Measurements from ENCODE around the gene SLC4A4. TPM values are rescaled to one million over a fixed set of nuclear protein-coding genes. Genes with fewer than 3 reads are reported as not detected.

The SLC4A4 gene
- polyA plus RNA-seq, 1 donor, result 11.2 TPM

DNA sequence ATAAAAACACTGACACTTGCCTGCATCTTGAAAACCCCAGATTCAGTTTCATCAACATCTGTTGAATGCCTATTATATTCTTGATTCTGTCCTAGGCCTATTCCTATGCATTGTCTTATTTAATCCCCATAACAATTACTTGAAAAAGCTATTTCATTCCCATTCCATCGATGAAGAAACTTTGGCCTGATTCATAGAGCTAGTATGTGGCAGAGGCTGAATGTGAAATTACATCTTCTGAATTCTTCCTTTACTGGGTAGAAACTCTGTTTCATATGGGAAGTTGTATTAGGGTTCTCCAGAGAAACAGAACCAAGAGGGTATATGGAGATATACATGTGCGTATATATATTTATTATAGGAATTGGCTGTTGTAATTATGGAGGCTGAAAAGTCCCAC, 35.0 kb upstream of the SLC4A4 start:
- no peak for DNase-seq
- WGBS (ENCODE audit: insufficient coverage, low lambda C conversion rate), result no CpG with 5 or more reads among the region's 2 CpGs
- no peaks in the 10 kb centered on the region for H3K27me3 ChIP-seq (ENCODE audit: control insufficient read depth, insufficient read depth, low read length)
- no peak overlapping the region for H3K4me3 ChIP-seq (ENCODE audit: low read length)
- H3K36me3 ChIP-seq (ENCODE audit: control insufficient read depth, insufficient read depth, low read length), result no peaks in the 10 kb centered on the region
- peaks cover 3% of the 10 kb centered on the region for H3K4me1 ChIP-seq (ENCODE audit: control insufficient read depth, insufficient read depth, low read length)
- no peak overlapping the region for H3K27ac ChIP-seq (ENCODE audit: low read length)
- H3K9me3 ChIP-seq (ENCODE audit: control insufficient read depth, low read depth, low read length), result no peaks in the 10 kb centered on the region

DNA sequence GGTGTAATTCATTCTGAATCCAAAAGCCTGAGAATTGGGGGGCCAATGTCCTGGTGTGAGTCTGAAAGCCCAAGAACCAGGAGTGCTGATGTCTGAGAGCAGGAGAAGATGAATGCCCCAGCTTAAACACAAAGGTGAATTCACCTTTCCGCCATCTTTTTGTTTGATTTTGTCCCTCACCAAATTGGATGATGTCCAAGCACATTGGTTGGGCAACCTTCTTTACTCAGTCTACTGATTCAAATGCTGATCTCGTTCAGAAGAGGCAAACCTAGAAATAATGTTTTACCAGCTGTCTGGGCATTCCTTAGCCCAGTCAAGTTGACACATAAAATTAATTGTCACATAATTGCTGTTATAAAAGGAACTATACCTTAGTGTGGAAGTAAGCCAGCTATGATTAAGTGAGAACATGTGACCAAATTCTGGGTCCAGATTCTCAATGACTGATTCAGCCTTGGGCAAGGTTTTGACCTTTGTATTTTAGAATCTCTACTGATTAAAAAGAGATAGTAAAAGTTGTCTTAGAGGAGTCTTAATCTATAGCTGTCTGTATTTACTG, 34.5 kb upstream of the SLC4A4 start:
- peak; percentile 33 to 59 for DNase-seq
- Histone ChIP-seq H3K27ac (ENCODE audit: low read length) (no peak overlapping the region), H3K27me3 (ENCODE audit: control insufficient read depth, insufficient read depth, low read length) (no peaks in the 10 kb centered on the region), H3K36me3 (ENCODE audit: control insufficient read depth, insufficient read depth, low read length) (no peaks in the 10 kb centered on the region), H3K4me3 (ENCODE audit: low read length) (no peak overlapping the region), H3K4me1 (ENCODE audit: control insufficient read depth, insufficient read depth, low read length) (peaks cover 3% of the 10 kb centered on the region), H3K9me3 (ENCODE audit: control insufficient read depth, low read depth, low read length) (no peaks in the 10 kb centered on the region)
- no CpG with 5 or more reads among the region's 2 CpGs for WGBS (ENCODE audit: insufficient coverage, low lambda C conversion rate)

DNA sequence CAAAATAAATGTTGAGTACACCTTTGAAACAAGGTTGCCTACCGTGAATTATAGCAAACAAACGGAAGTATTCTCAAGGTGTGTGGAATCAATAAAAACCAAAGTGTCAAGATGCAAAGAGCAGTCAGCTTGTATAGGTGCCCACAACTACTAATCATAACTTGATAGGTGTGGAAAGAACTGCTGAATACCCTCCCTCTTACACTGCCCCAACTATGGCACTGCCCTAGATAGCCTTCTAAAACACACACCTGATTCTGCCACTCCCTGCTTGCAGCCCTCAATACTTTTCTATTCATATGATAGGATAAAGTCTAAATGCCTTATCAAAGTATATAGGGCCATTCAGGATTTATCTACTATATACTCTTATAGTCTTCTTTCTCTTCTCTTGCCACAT, 31.1 kb upstream of the SLC4A4 start:
- no peaks in the 10 kb centered on the region for H3K36me3 ChIP-seq (ENCODE audit: control insufficient read depth, insufficient read depth, low read length)
- H3K27ac ChIP-seq (ENCODE audit: low read length), result no peak overlapping the region
- peaks cover 4% of the 10 kb centered on the region for H3K9me3 ChIP-seq (ENCODE audit: control insufficient read depth, low read depth, low read length)
- no peaks in the 10 kb centered on the region for H3K27me3 ChIP-seq (ENCODE audit: control insufficient read depth, insufficient read depth, low read length)
- no peak for DNase-seq
- WGBS (ENCODE audit: insufficient coverage, low lambda C conversion rate), result 100% methylated on average over 1 of the region's 2 CpGs
- no peak overlapping the region for H3K4me3 ChIP-seq (ENCODE audit: low read length)
- peaks cover 3% of the 10 kb centered on the region for H3K4me1 ChIP-seq (ENCODE audit: control insufficient read depth, insufficient read depth, low read length)

DNA sequence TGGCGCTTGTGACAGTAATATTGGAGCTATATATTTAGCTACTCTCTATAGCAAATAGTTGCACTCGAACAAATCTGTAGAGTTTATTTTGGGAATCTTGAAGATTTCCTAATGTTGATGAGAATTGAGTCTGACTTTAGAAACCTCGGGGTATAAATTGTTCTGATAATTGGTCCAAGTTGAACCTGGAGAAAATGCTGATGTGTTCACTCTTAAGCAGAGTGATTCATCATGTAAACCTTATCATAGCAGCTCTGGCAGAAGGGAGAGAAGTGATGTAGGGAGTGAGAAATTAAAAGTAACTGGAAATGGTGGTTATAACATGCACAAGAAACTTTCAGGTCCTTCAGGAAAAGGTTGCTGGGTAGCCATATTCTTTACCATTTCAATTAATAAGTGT, 16.4 kb upstream of the SLC4A4 start:
- Histone ChIP-seq H3K4me1 (ENCODE audit: control insufficient read depth, insufficient read depth, low read length) (peaks cover 3% of the 10 kb centered on the region), H3K27ac (ENCODE audit: low read length) (no peak overlapping the region), H3K9me3 (ENCODE audit: control insufficient read depth, low read depth, low read length) (no peaks in the 10 kb centered on the region), H3K27me3 (ENCODE audit: control insufficient read depth, insufficient read depth, low read length) (no peaks in the 10 kb centered on the region), H3K4me3 (ENCODE audit: low read length) (no peak overlapping the region), H3K36me3 (ENCODE audit: control insufficient read depth, insufficient read depth, low read length) (no peaks in the 10 kb centered on the region)
- no peak for DNase-seq
- WGBS (ENCODE audit: insufficient coverage, low lambda C conversion rate), result no CpG with 5 or more reads among the region's 3 CpGs

DNA sequence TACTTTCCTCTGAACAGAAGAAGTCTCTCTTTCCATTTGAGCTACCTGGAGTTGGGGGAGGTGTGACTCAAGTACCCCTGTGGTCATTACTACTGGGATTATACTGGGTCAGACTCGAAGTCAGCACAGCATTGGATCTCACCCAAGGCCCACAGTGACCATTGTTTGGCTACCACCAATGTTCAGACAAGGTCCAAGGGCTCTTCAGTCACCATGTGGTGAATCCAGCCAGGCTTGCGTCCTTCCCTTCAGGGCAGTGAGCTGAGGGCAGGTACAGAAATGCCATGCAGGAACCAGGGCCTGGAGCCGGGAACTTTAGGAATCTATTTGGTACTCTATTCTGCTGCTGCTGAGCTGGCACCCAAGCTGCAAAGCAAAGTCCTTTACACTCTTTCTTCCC, 5.5 kb upstream of the SLC4A4 start:
- no peaks in the 10 kb centered on the region for H3K27me3 ChIP-seq (ENCODE audit: control insufficient read depth, insufficient read depth, low read length)
- DNase-seq, result no peak
- H3K4me3 ChIP-seq (ENCODE audit: low read length), result no peak overlapping the region
- no peaks in the 10 kb centered on the region for H3K36me3 ChIP-seq (ENCODE audit: control insufficient read depth, insufficient read depth, low read length)
- 100% methylated on average over 1 of the region's 3 CpGs for WGBS (ENCODE audit: insufficient coverage, low lambda C conversion rate)
- no peaks in the 10 kb centered on the region for H3K4me1 ChIP-seq (ENCODE audit: control insufficient read depth, insufficient read depth, low read length)
- H3K27ac ChIP-seq (ENCODE audit: low read length), result no peak overlapping the region
- peaks cover 10% of the 10 kb centered on the region for H3K9me3 ChIP-seq (ENCODE audit: control insufficient read depth, low read depth, low read length)

DNA sequence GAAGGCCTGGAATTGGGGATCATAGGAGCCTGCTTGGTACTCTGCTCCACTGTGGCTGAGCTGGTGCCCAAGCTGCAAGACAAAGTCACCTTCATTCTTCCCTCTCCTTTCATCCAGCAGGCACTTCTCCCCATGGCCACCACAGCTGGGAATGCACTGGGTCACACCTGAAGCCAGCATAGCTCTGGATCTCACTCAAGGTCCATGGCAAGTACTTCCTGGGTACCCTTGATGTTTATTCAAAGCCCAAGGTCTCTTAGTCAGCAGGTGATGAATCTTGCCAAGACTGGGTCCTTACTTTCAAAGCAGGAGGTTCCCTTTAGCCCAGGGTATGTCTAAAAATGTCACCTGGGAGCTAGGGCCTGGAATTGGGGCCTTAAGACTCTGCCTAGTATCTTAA, 4.9 kb upstream of the SLC4A4 start:
- Histone ChIP-seq H3K4me3 (ENCODE audit: low read length) (no peak overlapping the region), H3K9me3 (ENCODE audit: control insufficient read depth, low read depth, low read length) (peaks cover 10% of the 10 kb centered on the region), H3K4me1 (ENCODE audit: control insufficient read depth, insufficient read depth, low read length) (no peaks in the 10 kb centered on the region), H3K27me3 (ENCODE audit: control insufficient read depth, insufficient read depth, low read length) (no peaks in the 10 kb centered on the region), H3K27ac (ENCODE audit: low read length) (no peak overlapping the region), H3K36me3 (ENCODE audit: control insufficient read depth, insufficient read depth, low read length) (no peaks in the 10 kb centered on the region)
- no peak for DNase-seq

DNA sequence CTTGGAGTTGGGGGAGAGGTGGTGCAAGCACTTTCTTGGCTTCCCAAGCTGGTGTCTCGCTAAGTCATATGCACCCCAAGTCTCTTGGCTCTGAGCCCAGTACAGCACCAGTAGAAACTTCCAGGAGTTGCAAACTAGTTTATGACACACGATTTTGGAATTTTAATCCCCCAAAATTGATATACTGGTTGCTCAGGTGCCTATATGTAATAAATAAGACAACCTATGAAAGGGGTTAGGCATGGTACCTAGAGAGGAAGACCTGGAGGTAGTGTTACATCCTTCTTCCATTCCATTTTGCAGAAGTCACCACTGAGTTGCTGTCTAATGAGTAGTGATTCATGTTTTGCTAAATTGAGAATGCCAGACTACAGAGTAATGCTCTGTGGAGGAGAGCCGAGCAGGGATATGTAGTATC, 4.3 kb upstream of the SLC4A4 start:
- Histone ChIP-seq H3K4me3 (ENCODE audit: low read length) (no peak overlapping the region), H3K27ac (ENCODE audit: low read length) (no peak overlapping the region), H3K9me3 (ENCODE audit: control insufficient read depth, low read depth, low read length) (peaks cover 10% of the 10 kb centered on the region), H3K4me1 (ENCODE audit: control insufficient read depth, insufficient read depth, low read length) (no peaks in the 10 kb centered on the region), H3K27me3 (ENCODE audit: control insufficient read depth, insufficient read depth, low read length) (no peaks in the 10 kb centered on the region), H3K36me3 (ENCODE audit: control insufficient read depth, insufficient read depth, low read length) (no peaks in the 10 kb centered on the region)
- DNase-seq, result no peak
- WGBS (ENCODE audit: insufficient coverage, low lambda C conversion rate), result 86% methylated on average over 1 of the region's 3 CpGs

DNA sequence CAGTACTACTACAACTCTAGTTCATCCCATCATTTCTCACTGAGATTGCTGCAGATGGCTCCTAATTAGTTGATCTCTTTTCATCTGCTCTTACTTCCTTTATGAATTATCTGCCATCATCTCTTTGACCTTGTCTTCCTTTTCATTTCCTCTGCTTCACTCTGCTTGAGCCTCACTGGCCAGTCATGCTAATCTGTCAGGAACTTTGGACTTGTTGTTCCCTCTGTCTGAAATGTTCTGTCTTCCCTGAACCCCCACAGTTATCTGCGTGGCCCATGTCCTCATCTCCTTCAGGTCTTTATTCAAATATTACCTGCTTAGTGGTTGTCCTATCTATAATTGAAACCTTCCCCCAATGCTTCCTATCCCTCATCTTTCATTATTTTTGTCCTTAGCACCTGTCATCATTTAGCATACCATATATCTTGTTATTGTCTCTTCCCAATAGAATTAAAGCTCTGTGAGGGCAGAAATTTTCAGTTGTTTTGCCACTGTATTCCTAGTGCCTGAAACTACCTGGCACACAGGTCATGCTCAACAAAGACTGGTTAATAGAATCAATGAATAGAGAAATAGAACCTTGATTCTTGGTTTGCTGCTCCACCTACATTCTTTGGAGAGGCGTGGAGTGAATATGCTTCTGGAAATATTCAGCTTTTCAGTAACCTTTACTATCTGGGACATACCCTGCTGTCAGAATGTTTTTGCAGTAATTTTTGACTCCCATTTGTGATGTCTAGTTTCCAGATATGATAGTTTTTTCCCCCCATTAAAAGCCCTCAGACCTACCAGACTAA, 5.0 kb downstream of the SLC4A4 start:
- H3K36me3 ChIP-seq (ENCODE audit: control insufficient read depth, insufficient read depth, low read length), result no peaks in the 10 kb centered on the region
- DNase-seq, result peak; percentile 18 to 54
- no peak overlapping the region for H3K4me3 ChIP-seq (ENCODE audit: low read length)
- 40% methylated on average over 1 of the region's 2 CpGs for WGBS (ENCODE audit: insufficient coverage, low lambda C conversion rate)
- no peaks in the 10 kb centered on the region for H3K27me3 ChIP-seq (ENCODE audit: control insufficient read depth, insufficient read depth, low read length)
- H3K27ac ChIP-seq (ENCODE audit: low read length), result peak overlapping the region; percentile 23
- peaks cover 6% of the 10 kb centered on the region for H3K4me1 ChIP-seq (ENCODE audit: control insufficient read depth, insufficient read depth, low read length)
- H3K9me3 ChIP-seq (ENCODE audit: control insufficient read depth, low read depth, low read length), result no peaks in the 10 kb centered on the region

DNA sequence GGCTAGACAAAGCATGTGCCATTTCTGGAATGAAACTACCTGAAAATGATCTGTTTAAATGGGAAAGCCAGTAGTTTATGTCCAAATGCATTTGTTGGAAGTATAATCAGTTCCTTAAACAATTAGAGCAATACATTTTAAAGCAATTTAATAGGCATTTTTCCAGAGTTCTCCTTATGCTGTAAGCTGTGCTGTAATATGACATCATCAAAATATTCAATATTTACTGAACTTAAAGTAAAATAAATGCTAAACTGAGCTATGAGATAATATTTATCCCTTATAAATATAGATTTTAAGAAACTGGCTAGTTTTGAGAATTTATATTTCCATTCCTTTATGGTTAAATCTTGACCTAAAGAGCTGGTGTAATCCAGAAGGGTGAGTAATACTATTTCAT, 7.9 kb downstream of the SLC4A4 start:
- H3K27me3 ChIP-seq (ENCODE audit: control insufficient read depth, insufficient read depth, low read length), result no peaks in the 10 kb centered on the region
- no peaks in the 10 kb centered on the region for H3K36me3 ChIP-seq (ENCODE audit: control insufficient read depth, insufficient read depth, low read length)
- no peak overlapping the region for H3K4me3 ChIP-seq (ENCODE audit: low read length)
- H3K9me3 ChIP-seq (ENCODE audit: control insufficient read depth, low read depth, low read length), result no peaks in the 10 kb centered on the region
- no peak overlapping the region for H3K27ac ChIP-seq (ENCODE audit: low read length)
- H3K4me1 ChIP-seq (ENCODE audit: control insufficient read depth, insufficient read depth, low read length), result peaks cover 6% of the 10 kb centered on the region
- DNase-seq, result no peak

DNA sequence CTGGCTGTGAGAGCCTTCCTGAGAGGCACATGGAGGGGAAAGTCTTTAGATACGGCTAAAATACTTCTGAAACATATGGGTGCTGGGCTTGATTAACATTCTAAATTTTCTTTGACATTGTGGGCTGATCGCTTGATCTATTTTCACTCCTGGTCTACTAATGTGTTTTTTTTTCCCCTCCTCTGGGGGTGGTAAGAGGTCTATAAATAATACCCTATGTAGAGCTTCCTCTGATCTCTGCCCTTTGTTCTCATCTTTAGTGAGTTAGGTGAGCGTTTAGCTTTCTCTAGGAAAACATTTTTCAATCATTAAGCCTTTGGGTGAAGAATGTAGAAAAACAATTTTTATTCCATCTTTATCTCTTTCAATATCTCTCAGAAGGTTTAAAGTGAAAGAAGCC, 9.8 kb downstream of the SLC4A4 start:
- Histone ChIP-seq H3K4me1 (ENCODE audit: control insufficient read depth, insufficient read depth, low read length) (peaks cover 4% of the 10 kb centered on the region), H3K9me3 (ENCODE audit: control insufficient read depth, low read depth, low read length) (no peaks in the 10 kb centered on the region), H3K27me3 (ENCODE audit: control insufficient read depth, insufficient read depth, low read length) (no peaks in the 10 kb centered on the region), H3K27ac (ENCODE audit: low read length) (no peak overlapping the region), H3K36me3 (ENCODE audit: control insufficient read depth, insufficient read depth, low read length) (no peaks in the 10 kb centered on the region), H3K4me3 (ENCODE audit: low read length) (no peak overlapping the region)
- no peak for DNase-seq
- 80% methylated on average over 2 of the region's 3 CpGs for WGBS (ENCODE audit: insufficient coverage, low lambda C conversion rate)

DNA sequence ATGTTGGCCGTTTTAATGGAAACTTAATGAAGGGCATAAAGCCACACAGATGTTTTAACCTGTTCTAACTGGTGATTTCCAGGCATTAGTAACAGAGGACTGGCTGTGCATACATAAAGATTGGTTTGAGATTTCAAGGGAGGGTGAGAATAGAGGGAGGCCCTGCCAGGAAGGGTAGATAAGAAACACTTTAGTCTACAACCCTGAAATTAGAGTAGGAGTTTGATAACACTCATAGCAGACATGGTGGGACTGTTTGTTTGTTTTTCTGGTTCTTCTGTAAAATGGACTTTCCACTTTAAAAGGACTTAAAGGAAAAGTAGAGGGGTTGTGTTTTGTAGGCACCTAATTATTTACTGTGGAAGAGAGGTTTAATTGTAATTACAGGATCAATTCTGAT, 16.2 kb downstream of the SLC4A4 start:
- Histone ChIP-seq H3K4me3 (ENCODE audit: low read length) (no peak overlapping the region), H3K4me1 (ENCODE audit: control insufficient read depth, insufficient read depth, low read length) (no peaks in the 10 kb centered on the region), H3K9me3 (ENCODE audit: control insufficient read depth, low read depth, low read length) (no peaks in the 10 kb centered on the region), H3K27me3 (ENCODE audit: control insufficient read depth, insufficient read depth, low read length) (no peaks in the 10 kb centered on the region), H3K36me3 (ENCODE audit: control insufficient read depth, insufficient read depth, low read length) (no peaks in the 10 kb centered on the region), H3K27ac (ENCODE audit: low read length) (no peak overlapping the region)
- no peak for DNase-seq
- WGBS (ENCODE audit: insufficient coverage, low lambda C conversion rate), result 83% methylated on average over 1 of the region's 1 CpG

Measured in large intestine (tissue), 3 donors.